Endothelial cell of umbilical vein (primary cell): ENCODE results near the gene TMEFF2. TPM values are rescaled to one million over a fixed set of nuclear protein-coding genes. Genes with fewer than 3 reads are reported as not detected.

Experiments used
- BruUV-seq: library from RNA; stranded (reverse); fragments of 400-500 nt; replicated peaks from 2 replicates; lab custom pipeline; 2021; lab: Mats Ljungman, UMichigan
- CTCF ChIA-PET: fragments of 300-600, 350-600 bp; sonication (Branson Sonifier 250); formaldehyde crosslinking; loops from one replicate; lab custom pipeline; 2021; ENCODE audit warnings: antibody characterized with exemption, inconsistent platforms; lab: Charles Lee
- POLR2A ChIA-PET: fragments of 300-600, 350-600 bp; sonication (Branson Sonifier 250); formaldehyde crosslinking; loops from one replicate; lab custom pipeline; 2021; ENCODE audit warnings: antibody characterized with exemption, inconsistent platforms; lab: Charles Lee
- DNase-seq: peaks from one replicate; pipeline ENCODE4 v3.0.0-alpha.2; 2011; ENCODE audit warnings: low read depth, low spot score
- FAIRE-seq: peaks from 2 replicates; lab custom pipeline; 2011; peaks lifted over from hg19 to GRCh38; lab: Jason Lieb, UNC
- H2AFZ ChIP-seq: 2 replicates; pipeline ENCODE4 v1.6.0; 2012; ENCODE audit warnings: low read depth, low read length, control low read depth, inconsistent platforms
- H3K27ac ChIP-seq: 2 replicates; pipeline ENCODE4 v1.5.1; 2011; ENCODE audit warnings: low read depth, mild to moderate bottlenecking, control low read depth, low read length, moderate library complexity; ENCODE audit not compliant: insufficient read depth
- H3K27me3 ChIP-seq, 2 experiments: 2 replicates each; pipeline versions ENCODE4 v1.6.0 to v1.6.1; 2011; ENCODE audit warnings: low read length in 2 of 2, mixed read lengths in 1 of 2; ENCODE audit not compliant: control insufficient read depth in 2 of 2, insufficient read depth in 2 of 2
- H3K36me3 ChIP-seq, 2 experiments: 2 replicates in 1 of 2; 3 replicates in 1 of 2; pipeline ENCODE4 v1.5.1; 2011; ENCODE audit warnings: low read length in 2 of 2, mild to moderate bottlenecking in 1 of 2, moderate library complexity in 1 of 2; ENCODE audit not compliant: control insufficient read depth in 2 of 2, insufficient read depth in 2 of 2; ENCODE audit errors: extremely low read depth in 1 of 2
- H3K4me1 ChIP-seq: 3 replicates; pipeline ENCODE4 v1.5.1; 2011; ENCODE audit warnings: mild to moderate bottlenecking, low read length; ENCODE audit not compliant: control insufficient read depth, insufficient read depth; ENCODE audit errors: extremely low read depth
- H3K4me2 ChIP-seq: 2 replicates; pipeline ENCODE4 v1.6.1; 2011; ENCODE audit warnings: low read length, control low read depth, mixed read lengths; ENCODE audit not compliant: insufficient read depth
- H3K4me3 ChIP-seq, 3 experiments: fragments of 200-600 bp in 1 of 3; sonication (generic), shearing (Covaris generic) in 1 of 3; replicated peaks in 1 of 3; 2 replicates each; pipeline ENCODE4 v1.5.1; 2011 to 2016; ENCODE audit warnings: control low read depth in 3 of 3, low read length in 3 of 3, mild to moderate bottlenecking in 2 of 3, inconsistent platforms in 1 of 3, low read depth in 1 of 3, moderate library complexity in 1 of 3; ENCODE audit not compliant: insufficient read depth in 1 of 3
- H3K79me2 ChIP-seq: 2 replicates; pipeline ENCODE4 v1.6.0; 2012; ENCODE audit warnings: low read length, inconsistent platforms; ENCODE audit not compliant: control insufficient read depth, insufficient read depth
- H3K9ac ChIP-seq: replicated peaks from 2 replicates; pipeline ENCODE3; 2011; ENCODE audit warnings: low read length, control low read depth; ENCODE audit not compliant: insufficient read depth; ENCODE audit errors: extremely low read depth
- H3K9me1 ChIP-seq: replicated peaks from 3 replicates; pipeline ENCODE4 v1.6.0; 2011; ENCODE audit warnings: mild to moderate bottlenecking, low read length; ENCODE audit not compliant: control insufficient read depth, insufficient read depth; ENCODE audit errors: extremely low read depth
- H3K9me3 ChIP-seq: replicated peaks from 2 replicates; pipeline ENCODE4 v1.5.1; 2012; ENCODE audit warnings: low read length, inconsistent platforms; ENCODE audit not compliant: control insufficient read depth, insufficient read depth
- H4K20me1 ChIP-seq: replicated peaks from 2 replicates; pipeline ENCODE3; 2011; ENCODE audit warnings: mild to moderate bottlenecking, low read length; ENCODE audit not compliant: control insufficient read depth, insufficient read depth; ENCODE audit errors: extremely low read depth
- CTCF ChIP-seq, 2 donors: IDR thresholded peaks; 1 replicate in 1 of 2; 2 replicates in 1 of 2; pipeline ENCODE4 v1.5.1; 2011; ENCODE audit warnings: low read length in 2 of 2, mild to moderate bottlenecking in 2 of 2, moderate library complexity in 2 of 2, control low read depth in 1 of 2, inconsistent platforms in 1 of 2, low read depth in 1 of 2; ENCODE audit not compliant: insufficient read depth in 1 of 2; ENCODE audit errors: extremely low read depth in 1 of 2
- EZH2 ChIP-seq: IDR thresholded peaks from 2 replicates; pipeline ENCODE4 v1.6.1; 2012; ENCODE audit warnings: borderline replicate concordance, low read depth, mild to moderate bottlenecking, moderate library complexity, low read length, inconsistent platforms; ENCODE audit not compliant: severe bottlenecking
- FOS ChIP-seq: IDR thresholded peaks from 2 replicates; pipeline ENCODE4 v1.6.1; 2011; ENCODE audit warnings: mild to moderate bottlenecking, low read length, moderate library complexity, borderline replicate concordance; ENCODE audit not compliant: insufficient read depth
- GATA2 ChIP-seq: IDR thresholded peaks from 2 replicates; pipeline ENCODE4 v1.7.0; 2011; ENCODE audit warnings: low read depth, mild to moderate bottlenecking, moderate library complexity, mixed read lengths, low read length; ENCODE audit not compliant: insufficient read length, insufficient read depth
- JUN ChIP-seq: IDR thresholded peaks from 2 replicates; pipeline ENCODE4 v1.6.1; 2011; ENCODE audit warnings: borderline replicate concordance, low read depth; ENCODE audit not compliant: insufficient read length, insufficient read depth
- MYC ChIP-seq: IDR thresholded peaks from one replicate; pipeline ENCODE4 v1.6.1; 2011; ENCODE audit warnings: mild to moderate bottlenecking, low read depth, low read length
- POLR2A ChIP-seq: IDR thresholded peaks from 2 replicates; pipeline ENCODE4 v1.6.1; 2012; ENCODE audit warnings: low read depth, mild to moderate bottlenecking, control low read depth, low read length
- POLR2AphosphoS5 ChIP-seq: IDR thresholded peaks from 2 replicates; pipeline ENCODE4 v1.6.1; 2012; ENCODE audit warnings: low read depth, mild to moderate bottlenecking, control low read depth, low read length, moderate library complexity; ENCODE audit not compliant: insufficient read depth
- dilution Hi-C: fragments of 300-500 bp; cut with MboI; formaldehyde crosslinking; loops from one replicate; pipeline ENCODE4 v1.15.0; 2019; ENCODE audit warnings: low sequenced_read_pairs; ENCODE audit not compliant: extremely low pct_ligation_motif_present
- intact Hi-C: fragments of 100-400 bp; cut with micrococcal nuclease; formaldehyde crosslinking; loops from one replicate; pipeline ENCODE4 v1.10.0; 2022
- polyA plus RNA-seq, 4 experiments: library from polyadenylated mRNA; depleted of rRNA in 3 of 4; stranded (reverse) in 3 of 4; unstranded in 1 of 4; fragments of >200 nt; gene quantifications; 2 replicates each; pipeline versions ENCODE4 v1.2.1 to v1.2.3, GENCODE V29; 2011 to 2012; ENCODE audit warnings: missing spikeins in 1 of 4
- total RNA-seq: library from RNA; stranded (reverse); gene quantifications from 2 replicates; pipeline ENCODE4 v1.2.3, GENCODE V29; 2021
- TF ChIP-seq, protein P1 (sequence below): IDR thresholded peaks from 2 replicates; pipeline ENCODE4 v1.6.1; 2011; ENCODE audit not compliant: insufficient read depth, insufficient read length

TMEFF2 gene
- total and polyA plus RNA-seq, 2 donors (not counting 3 experiments of a cell fraction or from before 2014, with no cell fraction given): 0.18 to 0.20 TPM

GRCh38 chr2:192119536-192119935 is 75.2 kb downstream of the TMEFF2 start:
- H3K4me2 ChIP-seq: no peak overlapping the region
- no peak overlapping the region for H3K9ac ChIP-seq
- no peak for TF ChIP-seq POLR2AphosphoS5
- TF ChIP-seq, protein P1, sequence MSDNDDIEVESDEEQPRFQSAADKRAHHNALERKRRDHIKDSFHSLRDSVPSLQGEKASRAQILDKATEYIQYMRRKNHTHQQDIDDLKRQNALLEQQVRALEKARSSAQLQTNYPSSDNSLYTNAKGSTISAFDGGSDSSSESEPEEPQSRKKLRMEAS: no peak
- TF ChIP-seq MYC: no peak
- no peak for TF ChIP-seq CTCF (IDR thresholded peaks at IDR 0.05; ENCODE audit: extremely low read depth in 1 of 2, insufficient read depth in 1 of 2, low read depth in 1 of 2, low read length in 2 of 2)
- no peak for TF ChIP-seq EZH2
- no peak for TF ChIP-seq FOS
- no peak for TF ChIP-seq GATA2
- no peak for TF ChIP-seq JUN
- TF ChIP-seq POLR2A: no peak
- dilution Hi-C loops (no loop called here), intact Hi-C loops (no loop called here)
- no peaks in the 10 kb centered on the region for H3K9me3 ChIP-seq
- H3K4me3 ChIP-seq: no peak overlapping the region
- H3K27me3 ChIP-seq: no peaks in the 10 kb centered on the region
- no peaks in the 10 kb centered on the region for H3K79me2 ChIP-seq
- H3K9me1 ChIP-seq: no peaks in the 10 kb centered on the region
- FAIRE-seq (no peak), DNase-seq (peak; percentile 45)
- BruUV-seq: no TSS peak
- no peaks in the 10 kb centered on the region for H3K36me3 ChIP-seq
- H3K4me1 ChIP-seq: no peaks in the 10 kb centered on the region
- ChIA-PET POLR2A (no interaction called here), CTCF (interaction anchor here (1.2 kb wide), 1 partner anchor 43 kb away, joined by 7 read pairs; no protein-coding TSS in a partner anchor)
- H2AFZ ChIP-seq: no peak overlapping the region
- H3K27ac ChIP-seq: no peak overlapping the region
- no peaks in the 10 kb centered on the region for H4K20me1 ChIP-seq
